KOPT-K1 (cell line): Measurements from ENCODE around the gene BRICD5.
A peak's percentile ranks its signal among the peaks of the same experiment; 100 is the strongest.
"Not testable (repeated sequence)": the region's sequence is repeated elsewhere in the genome, so short reads cannot be mapped to it uniquely, and the experiment has no call there.

Experiments
- H3K27ac ChIP-seq: fragments of 200-600 bp; sonication (generic); 2 replicates; pipeline ENCODE4 v1.5.1; 2016; ENCODE audit warnings: antibody characterized with exemption, mild to moderate bottlenecking, low read depth, low read length; ENCODE audit not compliant: poor library complexity, severe bottlenecking
- H3K36me3 ChIP-seq: fragments of 200-600 bp; sonication (generic); 2 replicates; pipeline ENCODE4 v1.5.1; 2017; ENCODE audit warnings: antibody characterized with exemption, mild to moderate bottlenecking, low read length, moderate library complexity; ENCODE audit not compliant: insufficient read depth
- H3K9me3 ChIP-seq: fragments of 200-600 bp; sonication (generic); 2 replicates; pipeline ENCODE4 v1.5.1; 2017; ENCODE audit warnings: antibody characterized with exemption, low read length, mild to moderate bottlenecking; ENCODE audit not compliant: insufficient read depth, poor library complexity, severe bottlenecking

The BRICD5 gene

GRCh38 chr16:2212362-2213324 is 2.0 kb upstream of the BRICD5 start:
- Histone ChIP-seq H3K9me3 (no peaks in the 10 kb centered on the region), H3K27ac (peak overlapping the region; percentile 77)

GRCh38 chr16:2211923-2212347 is 1.3 kb upstream of the BRICD5 start:
- Histone ChIP-seq H3K36me3 (peaks cover 57% of the 10 kb centered on the region), H3K27ac (no peak overlapping the region), H3K9me3 (no peaks in the 10 kb centered on the region)

More at GRCh38 chr16:2212362-2213324, 2.0 kb upstream of the BRICD5 start:
- peaks cover 50% of the 10 kb centered on the region for H3K36me3 ChIP-seq

GRCh38 chr16:2210009-2210332 is 692 bp downstream of the BRICD5 start:
- Histone ChIP-seq H3K36me3 (peaks cover 60% of the 10 kb centered on the region), H3K27ac (no peak overlapping the region), H3K9me3 (no peaks in the 10 kb centered on the region)

- Histone ChIP-seq H3K9me3 (no peaks in the 10 kb centered on the region), H3K27ac (no peak overlapping the region), H3K36me3 (peaks cover 60% of the 10 kb centered on the region)
Measured at GRCh38 chr16:2209258-2210008, 1.2 kb downstream of the BRICD5 start.

GRCh38 chr16:2208772-2209171 is 1.9 kb downstream of the BRICD5 start:
- Histone ChIP-seq H3K36me3 (peaks cover 60% of the 10 kb centered on the region), H3K27ac (no peak overlapping the region), H3K9me3 (no peaks in the 10 kb centered on the region)

GRCh38 chr16:2208308-2208707 is 2.4 kb downstream of the BRICD5 start:
- H3K36me3 ChIP-seq = peaks cover 60% of the 10 kb centered on the region
- no peak overlapping the region for H3K27ac ChIP-seq

GRCh38 chr16:2207872-2208271 is 2.8 kb downstream of the BRICD5 start:
- H3K36me3 ChIP-seq = peaks cover 57% of the 10 kb centered on the region
- H3K27ac ChIP-seq = no peak overlapping the region
- H3K9me3 ChIP-seq = no peaks in the 10 kb centered on the region

More at GRCh38 chr16:2208308-2208707, 2.4 kb downstream of the BRICD5 start:
- no peaks in the 10 kb centered on the region for H3K9me3 ChIP-seq

GRCh38 chr16:2206780-2207433 is 3.8 kb downstream of the BRICD5 start:
- H3K27ac ChIP-seq = peak overlapping the region; percentile 90

GRCh38 chr16:2206420-2206779 is 4.3 kb downstream of the BRICD5 start:
- Histone ChIP-seq H3K9me3 (no peaks in the 10 kb centered on the region), H3K36me3 (peaks cover 43% of the 10 kb centered on the region), H3K27ac (peak overlapping the region; percentile 90)

More at GRCh38 chr16:2206780-2207433, 3.8 kb downstream of the BRICD5 start:
- Histone ChIP-seq H3K36me3 (peaks cover 47% of the 10 kb centered on the region), H3K9me3 (no peaks in the 10 kb centered on the region)

- Histone ChIP-seq H3K27ac (peak overlapping the region; percentile 90), H3K9me3 (no peaks in the 10 kb centered on the region), H3K36me3 (peaks cover 43% of the 10 kb centered on the region)
Measured at GRCh38 chr16:2205967-2206313, 4.7 kb downstream of the BRICD5 start.

- H3K9me3 ChIP-seq = no peaks in the 10 kb centered on the region
- peaks cover 37% of the 10 kb centered on the region for H3K36me3 ChIP-seq
- peak within 1 kb of the TSS; percentile 90 for H3K27ac ChIP-seq
Measured at GRCh38 chr16:2205104-2205966, 5.3 kb downstream of the BRICD5 start, which contains the start of gene MLST8. Gene MLST8 (plus strand): TSS chr16:2205454. CDS start chr16:2206086, 632 bp downstream.

GRCh38 chr16:2204416-2205103 is 6.1 kb downstream of the BRICD5 start:
- H3K36me3 ChIP-seq = peaks cover 30% of the 10 kb centered on the region
- H3K27ac ChIP-seq = peak overlapping the region; percentile 90
- H3K9me3 ChIP-seq = peaks cover 4% of the 10 kb centered on the region

- peaks cover 16% of the 10 kb centered on the region; the same call in 1 of the 2 replicates for H3K36me3 ChIP-seq
- not testable (repeated sequence) for H3K27ac ChIP-seq, H3K9me3 ChIP-seq
Measured at GRCh38 chr16:2203119-2203688, 7.5 kb downstream of the BRICD5 start.
